ENCODE measurements around the gene GSDME.

Gene GSDME

GRCh38 chr7:24724451-24725190 is 32.6 kb downstream of the GSDME start:
- in situ Hi-C loops (cut with MboI; ENCODE audit: low sequenced_read_pairs): no loop called here

GRCh38 chr7:24723178-24723530 is 34.1 kb downstream of the GSDME start:
- in situ Hi-C loops (cut with MboI; ENCODE audit: low sequenced_read_pairs): no loop called here

DNA sequence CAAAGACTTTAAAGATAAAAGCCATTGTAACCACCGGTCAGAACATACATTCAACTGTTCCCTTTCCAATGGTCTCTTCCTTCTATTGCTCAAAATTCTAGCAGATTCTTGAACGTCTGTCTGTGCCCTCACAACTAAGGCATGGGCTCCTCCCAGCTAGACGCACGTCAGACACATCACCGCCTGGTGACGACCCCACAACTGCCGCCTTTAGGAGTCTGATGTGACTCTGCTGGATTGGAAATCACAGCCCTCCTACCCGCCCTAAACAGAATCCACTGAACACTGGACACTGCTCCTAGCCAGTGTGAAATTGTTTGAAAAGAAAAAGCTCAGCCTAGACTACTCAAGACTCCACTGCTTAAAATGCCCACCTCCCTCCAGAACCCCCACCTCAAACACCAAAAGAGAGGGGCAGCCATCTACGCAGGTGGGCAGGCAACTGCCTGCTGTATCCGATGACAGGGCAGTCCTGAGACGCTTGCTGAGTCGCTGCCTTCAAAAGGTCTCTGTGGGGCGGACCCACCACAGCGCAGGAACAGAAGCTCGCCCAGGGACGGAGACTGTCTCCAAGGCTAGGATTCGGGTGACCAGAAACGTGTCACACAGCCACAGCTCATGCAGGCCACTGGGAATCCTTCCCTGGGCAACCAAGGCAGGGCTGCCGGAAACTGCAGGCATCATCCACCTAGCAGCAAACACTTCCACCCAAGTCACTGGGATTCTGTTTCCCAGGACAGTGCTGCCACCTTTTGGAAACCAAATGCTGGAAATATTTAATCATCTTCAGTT is 34.7 kb downstream of the GSDME start:
- in situ Hi-C loops (cut with MboI; ENCODE audit: low sequenced_read_pairs): no loop called here

GRCh38 chr7:24721481-24722001 is 35.7 kb downstream of the GSDME start:
- in situ Hi-C loops (cut with MboI; ENCODE audit: low sequenced_read_pairs): no loop called here

GRCh38 chr7:24720283-24720682 is 37.0 kb downstream of the GSDME start:
- in situ Hi-C loops (cut with MboI; ENCODE audit: low sequenced_read_pairs): no loop called here

- in situ Hi-C loops (cut with MboI; ENCODE audit: low sequenced_read_pairs): no loop called here
Measured at GRCh38 chr7:24718977-24719491, 38.2 kb downstream of the GSDME start.

- in situ Hi-C loops (cut with MboI; ENCODE audit: low sequenced_read_pairs): no loop called here
Measured at GRCh38 chr7:24718431-24718831, 38.8 kb downstream of the GSDME start.

DNA sequence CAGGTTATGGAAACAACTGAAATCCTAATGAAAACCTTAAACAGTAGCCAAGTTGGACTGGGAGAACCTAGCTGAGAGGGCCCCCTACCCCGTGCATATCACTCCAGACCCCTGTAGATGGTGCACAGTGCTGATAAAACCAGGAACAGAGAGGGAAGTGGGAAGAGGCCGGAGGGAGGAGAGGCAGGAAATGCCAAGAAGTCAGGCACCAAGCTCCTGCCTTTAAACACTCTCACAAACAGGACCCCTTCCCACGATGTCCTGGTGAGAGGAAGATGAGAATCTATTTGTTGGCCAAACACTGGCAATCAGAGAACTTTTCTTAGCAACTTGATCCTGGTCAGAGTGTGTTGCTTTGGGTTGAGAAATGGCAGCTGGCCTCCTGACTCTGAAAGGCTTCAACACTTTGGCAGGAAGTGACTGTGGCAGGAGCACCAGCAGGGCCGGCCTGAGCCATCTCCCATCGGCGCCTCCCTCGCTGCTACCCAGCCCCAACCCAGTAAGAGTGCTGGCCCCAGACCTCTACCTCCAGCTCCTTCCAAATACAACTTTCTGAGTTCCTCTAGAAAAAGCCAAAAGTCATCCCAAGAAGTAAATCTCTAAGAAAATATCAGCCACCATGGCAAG is 39.5 kb downstream of the GSDME start:
- in situ Hi-C loops (cut with MboI; ENCODE audit: low sequenced_read_pairs): no loop called here

GRCh38 chr7:24717247-24717622 is 40.0 kb downstream of the GSDME start:
- in situ Hi-C loops (cut with MboI; ENCODE audit: low sequenced_read_pairs): no loop called here

GRCh38 chr7:24716480-24717246 is 40.6 kb downstream of the GSDME start:
- in situ Hi-C loops (cut with MboI; ENCODE audit: low sequenced_read_pairs): no loop called here

DNA sequence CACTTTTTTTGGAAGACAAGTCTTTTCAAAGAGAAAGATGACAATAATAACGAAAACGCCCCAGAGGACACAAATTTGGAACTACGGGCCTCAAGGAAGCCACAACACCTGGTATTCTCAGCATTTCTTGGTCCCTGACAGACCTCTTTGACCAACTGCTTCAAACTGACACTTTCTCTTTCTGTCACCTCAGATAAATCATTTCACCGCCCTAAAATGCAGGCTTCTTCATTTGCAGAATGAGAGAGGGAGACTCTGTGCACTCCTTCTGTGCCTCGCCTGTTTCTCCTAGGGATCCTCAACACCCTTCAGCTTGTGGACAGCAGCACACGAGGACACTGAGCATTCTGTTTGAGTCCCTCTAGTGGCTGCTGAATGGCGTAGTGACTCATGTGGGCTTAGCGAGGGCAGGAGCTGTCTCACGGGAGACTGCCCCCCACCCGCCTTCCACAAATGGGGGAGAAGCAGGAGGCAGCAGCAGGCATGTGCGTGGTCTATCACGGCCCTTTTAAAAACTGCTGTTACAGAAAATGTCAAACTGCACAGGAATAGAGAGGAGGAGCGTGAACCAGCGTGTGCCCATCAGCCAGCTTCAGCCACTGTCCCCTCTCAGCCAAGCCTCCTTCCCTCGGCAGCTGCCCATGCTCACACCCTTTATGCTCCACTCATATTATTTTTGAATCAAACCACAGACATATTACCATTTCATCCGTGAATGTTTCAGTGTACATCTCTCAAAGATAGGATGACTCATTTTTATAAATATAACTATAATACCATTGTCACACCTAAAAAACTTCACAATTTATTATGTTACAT is 41.4 kb downstream of the GSDME start:
- in situ Hi-C loops (cut with MboI; ENCODE audit: low sequenced_read_pairs): no loop called here

- in situ Hi-C loops (cut with MboI; ENCODE audit: low sequenced_read_pairs): no loop called here
Measured at GRCh38 chr7:24715171-24715570, 42.1 kb downstream of the GSDME start.

- in situ Hi-C loops (cut with MboI; ENCODE audit: low sequenced_read_pairs): no loop called here
Measured at GRCh38 chr7:24714676-24715010, 42.6 kb downstream of the GSDME start.

- in situ Hi-C loops (cut with MboI; ENCODE audit: low sequenced_read_pairs): no loop called here
Measured at GRCh38 chr7:24713850-24714675, 43.2 kb downstream of the GSDME start.

- in situ Hi-C loops (cut with MboI; ENCODE audit: low sequenced_read_pairs): no loop called here
Measured at GRCh38 chr7:24713039-24713793, 44.0 kb downstream of the GSDME start.

DNA sequence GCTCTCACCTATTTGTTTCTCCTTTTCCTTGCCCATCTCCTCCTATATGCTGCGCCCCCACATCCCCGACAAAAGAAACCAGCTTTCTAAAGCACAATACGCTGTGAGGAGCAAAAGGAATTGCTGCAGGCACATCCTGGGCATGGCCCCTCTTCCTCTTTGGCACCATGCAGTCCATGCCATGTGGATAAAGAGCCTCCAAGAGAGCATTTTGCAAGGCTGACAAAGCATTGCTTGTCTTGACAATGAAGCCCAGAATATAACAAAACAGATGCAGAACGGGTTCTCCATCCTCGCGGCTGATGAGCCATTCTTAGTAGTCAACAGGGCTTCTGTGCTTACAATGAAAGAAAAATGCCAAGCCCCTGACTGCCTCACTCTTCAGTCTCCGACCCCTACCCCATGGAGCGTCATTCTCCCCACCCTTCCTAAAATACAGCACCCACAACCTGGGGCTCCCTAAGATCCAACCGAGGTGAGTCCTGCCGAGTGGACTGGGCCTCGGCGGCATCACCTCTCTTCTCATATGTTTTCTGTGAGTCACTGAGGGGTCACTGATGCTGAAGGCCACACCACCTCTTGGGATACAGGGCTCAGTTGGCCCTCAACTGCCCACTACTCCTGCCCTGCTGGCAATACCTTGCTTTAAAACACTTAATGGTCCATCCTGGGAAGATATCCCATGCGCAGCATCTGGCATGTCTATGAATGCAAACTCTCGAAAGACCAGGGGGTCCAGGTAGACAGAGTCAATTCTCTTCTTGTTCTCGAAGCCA is 47.5 kb downstream of the GSDME start:
- in situ Hi-C loops (cut with MboI; ENCODE audit: low sequenced_read_pairs): no loop called here

DNA sequence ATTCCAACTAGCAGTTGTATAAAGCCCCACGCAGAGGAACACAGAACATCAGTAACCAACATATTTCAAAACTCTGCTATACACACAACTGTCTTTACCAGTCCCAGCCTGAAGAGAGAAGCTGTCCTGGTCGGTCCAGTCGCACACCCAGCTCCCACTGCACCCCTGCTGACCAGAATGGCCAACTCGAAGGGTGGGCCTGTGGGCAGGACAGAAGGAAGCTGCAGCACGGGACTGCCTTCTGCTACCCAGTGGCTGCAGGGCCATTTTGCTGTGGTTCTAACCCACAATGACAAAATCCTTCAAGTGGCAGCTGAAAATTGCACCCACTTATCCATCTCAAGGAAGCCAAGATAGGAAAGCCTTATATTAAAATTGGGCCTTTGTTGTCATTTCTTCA is 48.2 kb downstream of the GSDME start:
- in situ Hi-C loops (cut with MboI; ENCODE audit: low sequenced_read_pairs): no loop called here

Data from HL-60/S4 treated with phorbol 12-myristate 13-acetate at 8.2 ng/mL for 4 days and 3 days (cell line).